Measurements from ENCODE around the gene SCPEP1. TPM values are rescaled to one million over a fixed set of nuclear protein-coding genes. Genes with fewer than 3 reads are reported as not detected.
A peak's percentile ranks its signal among the peaks of the same experiment; 100 is the strongest.

SCPEP1 gene
- total RNA-seq, 2 experiments from 2014 or later, result 22.1 to 25.5 TPM

GRCh38 chr17:57045868-57046704 is 68.2 kb downstream of the SCPEP1 start:
- H3K4me3 Mint-ChIP-seq, result peak overlapping the region; percentile 84
- peaks cover 0 to 17% of the 10 kb centered on the region in 2 experiments for H3K9me3 ChIP-seq (ENCODE audit: control insufficient read depth in 1 of 2, insufficient read depth in 1 of 2, low read length in 2 of 2)
- peak; percentile 50 for ATAC-seq (ENCODE audit: poor library complexity)
- H3K36me3 ChIP-seq (ENCODE audit: insufficient read depth, low read length), result no peaks in the 10 kb centered on the region
- no peaks in the 10 kb centered on the region for H3K9me3 Mint-ChIP-seq
- H3K4me1 ChIP-seq (ENCODE audit: insufficient read depth, low read length), result peaks cover 24% of the 10 kb centered on the region
- peak overlapping the region; percentile 30 for H3K4me3 ChIP-seq (ENCODE audit: low read length)
- no peak overlapping the region for H3K27ac ChIP-seq (ENCODE audit: low read depth in 1 of 2, low read length in 2 of 2)
- DNase-seq, result peak in 10 of 14 experiments; percentile 0 to 74 (median 11)
- ChIA-PET CTCF (no interaction called here), POLR2A (interaction anchor here (1.3 kb wide), 1 partner anchor 39 kb away, joined by 6 read pairs; the partner anchor contains the start of gene AKAP1)
- H3K27me3 Mint-ChIP-seq, result peaks cover 64% of the 10 kb centered on the region
- TF ChIP-seq CTCF (IDR thresholded peaks at IDR 0.05), result no peak
- H3K27me3 ChIP-seq (ENCODE audit: control insufficient read depth in 1 of 2, insufficient read depth in 2 of 2, low read length in 2 of 2), result peaks cover 45 to 46% of the 10 kb centered on the region in 2 experiments
- H3K36me3 Mint-ChIP-seq (ENCODE audit: low read depth), result no peaks in the 10 kb centered on the region
- intact Hi-C loops (cut with DNase I, micrococcal nuclease), result no loop called here
- peaks cover 7% of the 10 kb centered on the region for H3K4me1 Mint-ChIP-seq (ENCODE audit: low read depth)
- no peak overlapping the region for H3K27ac Mint-ChIP-seq

- Histone ChIP-seq H3K36me3 (ENCODE audit: insufficient read depth, low read length) (no peaks in the 10 kb centered on the region), H3K27me3 (ENCODE audit: control insufficient read depth in 1 of 2, insufficient read depth in 2 of 2, low read length in 2 of 2) (peaks cover 45 to 46% of the 10 kb centered on the region in 2 experiments), H3K4me1 (ENCODE audit: insufficient read depth, low read length) (peaks cover 24% of the 10 kb centered on the region), H3K9me3 (ENCODE audit: control insufficient read depth in 1 of 2, insufficient read depth in 1 of 2, low read length in 2 of 2) (peaks cover 0 to 17% of the 10 kb centered on the region in 2 experiments), H3K4me3 (ENCODE audit: low read length) (peak overlapping the region; percentile 30), H3K27ac (ENCODE audit: low read depth in 1 of 2, low read length in 2 of 2) (no peak overlapping the region)
- Mint-ChIP-seq H3K27ac (no peak overlapping the region), H3K9me3 (no peaks in the 10 kb centered on the region), H3K4me3 (peak overlapping the region; percentile 32), H3K27me3 (peaks cover 62% of the 10 kb centered on the region), H3K4me1 (ENCODE audit: low read depth) (peaks cover 7% of the 10 kb centered on the region), H3K36me3 (ENCODE audit: low read depth) (no peaks in the 10 kb centered on the region)
- CTCF ChIA-PET, result no interaction called here
- no peak for ATAC-seq (ENCODE audit: poor library complexity)
- no peak for TF ChIP-seq CTCF (IDR thresholded peaks at IDR 0.05)
- POLR2A ChIA-PET, result interaction anchor here (1.3 kb wide), 1 partner anchor 38 kb away, joined by 6 read pairs; the partner anchor contains the start of gene AKAP1
- DNase-seq, result peak in 2 of 14 experiments; percentile 26 to 32
- intact Hi-C loops (cut with DNase I, micrococcal nuclease), result no loop called here
These were observed 68.8 kb downstream of the SCPEP1 start for GRCh38 chr17:57046749-57047148.

GRCh38 chr17:57048096-57048495 is 70.2 kb downstream of the SCPEP1 start:
- intact Hi-C loops (cut with DNase I, micrococcal nuclease), result no loop called here
- Histone ChIP-seq H3K36me3 (ENCODE audit: insufficient read depth, low read length) (no peaks in the 10 kb centered on the region), H3K27me3 (ENCODE audit: control insufficient read depth in 1 of 2, insufficient read depth in 2 of 2, low read length in 2 of 2) (peaks cover 41 to 45% of the 10 kb centered on the region in 2 experiments), H3K9me3 (ENCODE audit: control insufficient read depth in 1 of 2, insufficient read depth in 1 of 2, low read length in 2 of 2) (peaks cover 0 to 17% of the 10 kb centered on the region in 2 experiments), H3K27ac (ENCODE audit: low read depth in 1 of 2, low read length in 2 of 2) (no peak overlapping the region), H3K4me3 (ENCODE audit: low read length) (no peak overlapping the region), H3K4me1 (ENCODE audit: insufficient read depth, low read length) (peaks cover 24% of the 10 kb centered on the region)
- no peak overlapping the region for H3K27ac Mint-ChIP-seq
- ATAC-seq (ENCODE audit: poor library complexity) (no peak), DNase-seq (no peak)
- ChIA-PET CTCF (no interaction called here), POLR2A (no interaction called here)
- no peak overlapping the region for H3K4me3 Mint-ChIP-seq
- peaks cover 53% of the 10 kb centered on the region for H3K27me3 Mint-ChIP-seq
- no peaks in the 10 kb centered on the region for H3K36me3 Mint-ChIP-seq (ENCODE audit: low read depth)
- peaks cover 7% of the 10 kb centered on the region for H3K4me1 Mint-ChIP-seq (ENCODE audit: low read depth)
- no peaks in the 10 kb centered on the region for H3K9me3 Mint-ChIP-seq
- TF ChIP-seq CTCF (IDR thresholded peaks at IDR 0.05), result no peak
